ENCODE measurements around the gene GPR25.

DNA sequence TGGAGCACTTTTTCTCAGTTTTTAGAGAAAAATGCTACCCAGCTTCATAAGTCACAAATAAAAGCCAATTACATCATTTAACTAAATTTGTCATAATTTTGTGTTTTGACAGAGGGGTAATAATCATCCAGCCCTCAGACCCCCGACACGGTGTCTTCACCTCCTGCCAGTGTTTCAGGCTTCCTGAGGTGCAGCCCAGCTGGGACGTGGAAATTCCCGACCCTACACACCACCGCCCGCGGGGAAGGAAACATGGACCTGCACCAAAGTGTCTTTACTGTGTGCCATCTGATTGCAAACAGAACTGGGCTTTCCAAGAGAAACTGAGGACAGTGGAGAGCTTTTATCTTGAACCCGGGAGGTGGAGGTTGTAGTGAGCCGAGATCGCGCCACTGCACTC, 14.3 kb downstream of the GPR25 start:
- TF ChIP-seq POLR2A (IDR thresholded peaks at IDR 0.05; ENCODE audit: borderline replicate concordance, extremely low read depth, insufficient read depth, insufficient read length), result no peak
- TF ChIP-seq, protein P1, sequence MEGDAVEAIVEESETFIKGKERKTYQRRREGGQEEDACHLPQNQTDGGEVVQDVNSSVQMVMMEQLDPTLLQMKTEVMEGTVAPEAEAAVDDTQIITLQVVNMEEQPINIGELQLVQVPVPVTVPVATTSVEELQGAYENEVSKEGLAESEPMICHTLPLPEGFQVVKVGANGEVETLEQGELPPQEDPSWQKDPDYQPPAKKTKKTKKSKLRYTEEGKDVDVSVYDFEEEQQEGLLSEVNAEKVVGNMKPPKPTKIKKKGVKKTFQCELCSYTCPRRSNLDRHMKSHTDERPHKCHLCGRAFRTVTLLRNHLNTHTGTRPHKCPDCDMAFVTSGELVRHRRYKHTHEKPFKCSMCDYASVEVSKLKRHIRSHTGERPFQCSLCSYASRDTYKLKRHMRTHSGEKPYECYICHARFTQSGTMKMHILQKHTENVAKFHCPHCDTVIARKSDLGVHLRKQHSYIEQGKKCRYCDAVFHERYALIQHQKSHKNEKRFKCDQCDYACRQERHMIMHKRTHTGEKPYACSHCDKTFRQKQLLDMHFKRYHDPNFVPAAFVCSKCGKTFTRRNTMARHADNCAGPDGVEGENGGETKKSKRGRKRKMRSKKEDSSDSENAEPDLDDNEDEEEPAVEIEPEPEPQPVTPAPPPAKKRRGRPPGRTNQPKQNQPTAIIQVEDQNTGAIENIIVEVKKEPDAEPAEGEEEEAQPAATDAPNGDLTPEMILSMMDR (IDR thresholded peaks at IDR 0.05 in 2 of 3, conservative IDR thresholded peaks at IDR 0.05 in 1 of 3; ENCODE audit: borderline replicate concordance in 1 of 3, insufficient read depth in 1 of 3, low read depth in 2 of 3, low read length in 2 of 3), result no peak
- TF ChIP-seq EZH2 (IDR thresholded peaks at IDR 0.05), result no peak
- no peak for TF ChIP-seq POLR2AphosphoS5 (IDR thresholded peaks at IDR 0.05; ENCODE audit: low read depth, low read length)
- TF ChIP-seq SP1 (IDR thresholded peaks at IDR 0.05; ENCODE audit: low read depth), result no peak
- TF ChIP-seq SRF (IDR thresholded peaks at IDR 0.05; ENCODE audit: low read depth), result no peak
- no peak for TF ChIP-seq ZNF274 (IDR thresholded peaks at IDR 0.05; ENCODE audit: low read depth, low read length)
- no peak for TF ChIP-seq TCF7L2 (IDR thresholded peaks at IDR 0.05; ENCODE audit: borderline replicate concordance, extremely low read depth, insufficient read depth, insufficient read length)
- no peak for TF ChIP-seq EGR1 (IDR thresholded peaks at IDR 0.05; ENCODE audit: low read depth)
- TF ChIP-seq, protein P2, sequence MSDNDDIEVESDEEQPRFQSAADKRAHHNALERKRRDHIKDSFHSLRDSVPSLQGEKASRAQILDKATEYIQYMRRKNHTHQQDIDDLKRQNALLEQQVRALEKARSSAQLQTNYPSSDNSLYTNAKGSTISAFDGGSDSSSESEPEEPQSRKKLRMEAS (IDR thresholded peaks at IDR 0.05), result no peak
- TF ChIP-seq, protein P3, sequence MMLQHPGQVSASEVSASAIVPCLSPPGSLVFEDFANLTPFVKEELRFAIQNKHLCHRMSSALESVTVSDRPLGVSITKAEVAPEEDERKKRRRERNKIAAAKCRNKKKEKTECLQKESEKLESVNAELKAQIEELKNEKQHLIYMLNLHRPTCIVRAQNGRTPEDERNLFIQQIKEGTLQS (IDR thresholded peaks at IDR 0.05), result no peak
- TF ChIP-seq JUND (IDR thresholded peaks at IDR 0.05), result no peak
- TF ChIP-seq EZH2phosphoT487 (IDR thresholded peaks at IDR 0.05; ENCODE audit: borderline replicate concordance), result no peak
- no peak for TF ChIP-seq YY1 (IDR thresholded peaks at IDR 0.05; ENCODE audit: extremely low read depth, insufficient replicate concordance, low read depth, low read length)

Measured in HCT116 (cell line).